Measurements from ENCODE around the gene STX1A.
A peak's percentile ranks its signal among the peaks of the same experiment; 100 is the strongest.

- no peak for TF ChIP-seq CTCF (IDR thresholded peaks at IDR 0.05)
- TF ChIP-seq PHF8 (IDR thresholded peaks at IDR 0.05; ENCODE audit: borderline replicate concordance, low read depth), result no peak
- TF ChIP-seq RNF2 (IDR thresholded peaks at IDR 0.05; ENCODE audit: borderline replicate concordance, low read depth), result no peak
- TF ChIP-seq POLR2A (IDR thresholded peaks at IDR 0.05; ENCODE audit: low read length), result peak; percentile 36
Observed at GRCh38 chr7:73715648-73716317, 3.7 kb downstream of the STX1A start.

All from A549 (cell line).